Hepatic stellate cell (primary cell): ENCODE results near the gene FBXO11.
A peak's percentile ranks its signal among the peaks of the same experiment; 100 is the strongest.
"Not testable (repeated sequence)": the region's sequence is repeated elsewhere in the genome, so short reads cannot be mapped to it uniquely, and the experiment has no call there.

Experiments
- DNase-seq: peaks from one replicate; pipeline ENCODE4 v3.0.0; 2011; ENCODE audit warnings: low spot score

FBXO11 gene

GRCh38 chr2:47906157-47907038 is at the start of gene FBXO11:
TSS of gene FBXO11 (minus strand) at chr2:47906498. CDS start at chr2:47905720, 778 bp downstream.
- peak; percentile 93 for DNase-seq

GRCh38 chr2:47950340-47951301 is 44.3 kb upstream of the FBXO11 start:
- no peak for DNase-seq

- DNase-seq = no peak
Observed at GRCh38 chr2:47946593-47946992, 40.3 kb upstream of the FBXO11 start.

- DNase-seq = no peak
Observed at GRCh38 chr2:47945046-47945781, 38.9 kb upstream of the FBXO11 start.

GRCh38 chr2:47941936-47942335 is 35.6 kb upstream of the FBXO11 start:
- no peak for DNase-seq

GRCh38 chr2:47937677-47938076 is 31.4 kb upstream of the FBXO11 start:
- DNase-seq = no peak

- DNase-seq = no peak
Observed at GRCh38 chr2:47935071-47935470, 28.8 kb upstream of the FBXO11 start.

GRCh38 chr2:47918043-47918442 is 11.7 kb upstream of the FBXO11 start:
- no peak for DNase-seq

- no peak for DNase-seq
Observed at GRCh38 chr2:47917276-47917961, 11.1 kb upstream of the FBXO11 start.

GRCh38 chr2:47916412-47916811 is 10.1 kb upstream of the FBXO11 start:
- no peak for DNase-seq

GRCh38 chr2:47910662-47911061 is 4.4 kb upstream of the FBXO11 start:
- not testable (repeated sequence) for DNase-seq

GRCh38 chr2:47908682-47909081 is 2.4 kb upstream of the FBXO11 start:
- DNase-seq = no peak

- no peak for DNase-seq
Observed at GRCh38 chr2:47907039-47907781, 912 bp upstream of the FBXO11 start.

- peak; percentile 26 for DNase-seq
Observed at GRCh38 chr2:47905386-47906156, 727 bp downstream of the FBXO11 start.

- DNase-seq = no peak
Observed at GRCh38 chr2:47903781-47904490, 2.4 kb downstream of the FBXO11 start.

GRCh38 chr2:47901892-47902291 is 4.4 kb downstream of the FBXO11 start:
- DNase-seq = not testable (repeated sequence)

GRCh38 chr2:47900857-47901256 is 5.4 kb downstream of the FBXO11 start:
- no peak for DNase-seq

GRCh38 chr2:47899915-47900816 is 6.1 kb downstream of the FBXO11 start:
- no peak for DNase-seq
